ENCODE measurements around the gene MAP1A. TPM values are rescaled to one million over a fixed set of nuclear protein-coding genes. Genes with fewer than 3 reads are reported as not detected.

MAP1A gene
- total RNA-seq, 1 experiment from 2014 or later, result 2.5 TPM

DNA sequence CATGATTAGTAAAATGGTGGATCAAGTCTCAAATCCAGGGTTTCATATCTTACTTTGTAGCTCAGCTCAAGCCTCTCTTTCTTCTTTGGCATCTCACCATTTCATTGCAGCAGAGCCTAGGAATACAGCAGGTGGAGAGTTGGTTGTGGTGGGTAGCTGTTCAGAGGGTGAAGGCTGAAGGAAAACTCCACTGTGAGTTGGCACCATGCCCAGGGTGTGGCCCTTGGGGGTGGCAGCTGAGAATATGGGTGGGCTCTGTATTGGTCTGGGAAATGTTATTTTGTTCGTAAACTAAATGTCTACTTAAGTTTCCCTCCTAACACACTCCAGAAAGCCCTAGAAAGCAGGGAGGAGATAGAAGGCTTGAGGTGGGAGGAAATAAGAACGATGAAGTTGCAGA, 1.7 kb upstream of the MAP1A start:
- H2BK5ac ChIP-seq (ENCODE audit: insufficient read length, low read length), result no peak overlapping the region
- no peak overlapping the region for H3K56ac ChIP-seq (ENCODE audit: insufficient read length, low read depth, low read length)
- no peak overlapping the region for H4K91ac ChIP-seq (ENCODE audit: insufficient read length, low read depth, low read length)
- no peak overlapping the region for H2BK120ac ChIP-seq (ENCODE audit: low read depth, low read length, poor library complexity, severe bottlenecking)
- no peak overlapping the region for H3K27ac ChIP-seq (ENCODE audit: insufficient read length, low read depth, low read length)
- Mint-ChIP-seq H3K4me3 (peak overlapping the region in 1 of 2 experiments; percentile 71; a peak in 1 of 5 replicates), H3K4me1 (peaks cover 42 to 59% of the 10 kb centered on the region in 2 experiments), H3K9me3 (no peaks in the 10 kb centered on the region), H3K36me3 (ENCODE audit: insufficient read depth in 1 of 3, low read depth in 3 of 3) (no peaks in the 10 kb centered on the region; a peak in 1 of 7 replicates), H3K27me3 (ENCODE audit: low read depth) (peaks cover 89% of the 10 kb centered on the region), H3K27ac (no peak overlapping the region)
- H3K4ac ChIP-seq (ENCODE audit: low read depth, low read length), result no peak overlapping the region
- peaks cover 3% of the 10 kb centered on the region; the same call in 1 of the 2 replicates for H3K4me1 ChIP-seq (ENCODE audit: insufficient read depth, low read length)
- TF ChIP-seq, protein P1, sequence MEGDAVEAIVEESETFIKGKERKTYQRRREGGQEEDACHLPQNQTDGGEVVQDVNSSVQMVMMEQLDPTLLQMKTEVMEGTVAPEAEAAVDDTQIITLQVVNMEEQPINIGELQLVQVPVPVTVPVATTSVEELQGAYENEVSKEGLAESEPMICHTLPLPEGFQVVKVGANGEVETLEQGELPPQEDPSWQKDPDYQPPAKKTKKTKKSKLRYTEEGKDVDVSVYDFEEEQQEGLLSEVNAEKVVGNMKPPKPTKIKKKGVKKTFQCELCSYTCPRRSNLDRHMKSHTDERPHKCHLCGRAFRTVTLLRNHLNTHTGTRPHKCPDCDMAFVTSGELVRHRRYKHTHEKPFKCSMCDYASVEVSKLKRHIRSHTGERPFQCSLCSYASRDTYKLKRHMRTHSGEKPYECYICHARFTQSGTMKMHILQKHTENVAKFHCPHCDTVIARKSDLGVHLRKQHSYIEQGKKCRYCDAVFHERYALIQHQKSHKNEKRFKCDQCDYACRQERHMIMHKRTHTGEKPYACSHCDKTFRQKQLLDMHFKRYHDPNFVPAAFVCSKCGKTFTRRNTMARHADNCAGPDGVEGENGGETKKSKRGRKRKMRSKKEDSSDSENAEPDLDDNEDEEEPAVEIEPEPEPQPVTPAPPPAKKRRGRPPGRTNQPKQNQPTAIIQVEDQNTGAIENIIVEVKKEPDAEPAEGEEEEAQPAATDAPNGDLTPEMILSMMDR (conservative IDR thresholded peaks at IDR 0.05), result no peak
- H4K8ac ChIP-seq (replicated peaks; ENCODE audit: insufficient read length, low read depth, low read length), result no peak overlapping the region
- no peak overlapping the region for H3K9ac ChIP-seq (ENCODE audit: extremely low read depth, insufficient read length, low read length)
- H3K4me2 ChIP-seq (ENCODE audit: insufficient read depth, insufficient read length, low read length), result no peak overlapping the region
- H3K27me3 ChIP-seq (ENCODE audit: insufficient read depth, low read length), result peaks cover 21% of the 10 kb centered on the region; the same call in 1 of the 2 replicates
- H2AFZ ChIP-seq (ENCODE audit: low read length), result no peak overlapping the region
- no peaks in the 10 kb centered on the region for H3K79me2 ChIP-seq (ENCODE audit: insufficient read depth, low read length)
- H3T11ph ChIP-seq (ENCODE audit: low read length), result no peak overlapping the region
- H2BK15ac ChIP-seq (ENCODE audit: low read depth, low read length), result no peak overlapping the region
- H3K79me1 ChIP-seq (ENCODE audit: insufficient read depth, low read depth, low read length, poor library complexity, severe bottlenecking), result no peaks in the 10 kb centered on the region
- no peak overlapping the region for H2BK20ac ChIP-seq (ENCODE audit: low read depth, low read length, poor library complexity, severe bottlenecking)
- no peak overlapping the region for H3K14ac ChIP-seq (ENCODE audit: insufficient read depth, low read length)
- no peaks in the 10 kb centered on the region for H3K9me3 ChIP-seq (ENCODE audit: control insufficient read depth, low read depth, low read length)
- peaks cover 24% of the 10 kb centered on the region for H3K23me2 ChIP-seq (ENCODE audit: insufficient read length, low read depth, low read length, poor library complexity, severe bottlenecking)
- H4K5ac ChIP-seq (ENCODE audit: insufficient read length, low read depth, low read length), result no peak overlapping the region
- no peak overlapping the region for H3K23ac ChIP-seq (ENCODE audit: insufficient read length, low read depth, low read length)
- no peak overlapping the region for H2AK5ac ChIP-seq (ENCODE audit: insufficient read length, low read length)
- no peak for DNase-seq
- no peak overlapping the region for H3K18ac ChIP-seq (ENCODE audit: insufficient read length, low read depth, low read length)
- WGBS (ENCODE audit: extremely low coverage, insufficient read length, low lambda C conversion rate), result no CpG with 5 or more reads among the region's 2 CpGs
- H4K20me1 ChIP-seq (ENCODE audit: control insufficient read depth, insufficient read depth, insufficient read length), result no peaks in the 10 kb centered on the region
- H2BK12ac ChIP-seq (ENCODE audit: insufficient read length, low read depth, low read length), result no peak overlapping the region
